Bronchial epithelial cell (primary cell): ENCODE results near the gene PHAF1. TPM values are rescaled to one million over a fixed set of nuclear protein-coding genes. Genes with fewer than 3 reads are reported as not detected.

Experiments
- DNase-seq: peaks from one replicate; pipeline ENCODE4 v3.0.0-alpha.2; 2010; ENCODE audit warnings: low read depth
- FAIRE-seq: peaks from 2 replicates; lab custom pipeline; 2011; peaks lifted over from hg19 to GRCh38; lab: Jason Lieb, UNC
- H3K27me3 ChIP-seq: 2 replicates; pipeline ENCODE4 v1.5.1; 2011; ENCODE audit warnings: low read length; ENCODE audit not compliant: control insufficient read depth, insufficient read depth
- H3K36me3 ChIP-seq: 2 replicates; pipeline ENCODE4 v1.5.1; 2011; ENCODE audit warnings: low read length; ENCODE audit not compliant: control insufficient read depth, insufficient read depth
- H3K4me3 ChIP-seq: 2 replicates; pipeline ENCODE4 v1.5.1; 2011; ENCODE audit warnings: mild to moderate bottlenecking, low read depth, low read length, control low read depth
- total RNA-seq: library from RNA; depleted of rRNA; stranded (reverse); fragments of >200 nt; gene quantifications from 2 replicates; pipeline ENCODE4 v1.2.1, GENCODE V29; 2014
- TF ChIP-seq, protein P1 (sequence below): IDR thresholded peaks from 2 replicates; pipeline ENCODE4 v1.5.1; 2011; ENCODE audit warnings: mild to moderate bottlenecking, moderate library complexity, low read length, control low read depth, inconsistent platforms; ENCODE audit not compliant: insufficient read depth, severe bottlenecking

The PHAF1 gene
- total RNA-seq, 1 donor from 2014 or later: 7.6 TPM

DNA sequence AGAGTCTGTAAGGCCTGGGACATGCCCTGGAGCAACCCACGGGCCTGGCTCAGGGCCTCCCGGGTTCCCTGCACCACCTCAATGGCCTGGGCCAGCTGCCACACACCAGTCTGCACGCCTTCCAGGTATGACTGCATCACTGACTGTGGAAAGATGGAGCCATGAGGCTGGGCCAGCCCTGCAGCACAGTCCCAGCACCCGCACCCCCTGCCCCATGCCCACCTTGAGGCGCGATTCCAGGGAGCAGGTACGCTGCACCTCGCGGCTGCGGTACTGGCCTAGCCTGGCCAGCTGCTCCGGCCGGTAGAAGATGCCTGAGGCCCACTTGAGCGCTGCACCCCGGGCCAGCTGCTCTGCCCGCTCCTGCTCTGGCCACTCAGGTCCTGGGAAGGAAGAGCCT is 79.1 kb downstream of the PHAF1 start:
- FAIRE-seq (no peak), DNase-seq (no peak)
- H3K27me3 ChIP-seq: no peaks in the 10 kb centered on the region
- TF ChIP-seq, protein P1, sequence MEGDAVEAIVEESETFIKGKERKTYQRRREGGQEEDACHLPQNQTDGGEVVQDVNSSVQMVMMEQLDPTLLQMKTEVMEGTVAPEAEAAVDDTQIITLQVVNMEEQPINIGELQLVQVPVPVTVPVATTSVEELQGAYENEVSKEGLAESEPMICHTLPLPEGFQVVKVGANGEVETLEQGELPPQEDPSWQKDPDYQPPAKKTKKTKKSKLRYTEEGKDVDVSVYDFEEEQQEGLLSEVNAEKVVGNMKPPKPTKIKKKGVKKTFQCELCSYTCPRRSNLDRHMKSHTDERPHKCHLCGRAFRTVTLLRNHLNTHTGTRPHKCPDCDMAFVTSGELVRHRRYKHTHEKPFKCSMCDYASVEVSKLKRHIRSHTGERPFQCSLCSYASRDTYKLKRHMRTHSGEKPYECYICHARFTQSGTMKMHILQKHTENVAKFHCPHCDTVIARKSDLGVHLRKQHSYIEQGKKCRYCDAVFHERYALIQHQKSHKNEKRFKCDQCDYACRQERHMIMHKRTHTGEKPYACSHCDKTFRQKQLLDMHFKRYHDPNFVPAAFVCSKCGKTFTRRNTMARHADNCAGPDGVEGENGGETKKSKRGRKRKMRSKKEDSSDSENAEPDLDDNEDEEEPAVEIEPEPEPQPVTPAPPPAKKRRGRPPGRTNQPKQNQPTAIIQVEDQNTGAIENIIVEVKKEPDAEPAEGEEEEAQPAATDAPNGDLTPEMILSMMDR: no peak
- H3K4me3 ChIP-seq: no peak overlapping the region
- H3K36me3 ChIP-seq: peaks cover 7% of the 10 kb centered on the region

GRCh38 chr16:67190041-67190440 is 80.3 kb downstream of the PHAF1 start, which contains the start of gene EXOC3L1:
Gene EXOC3L1, minus strand, starts transcription at chr16:67190136. Its CDS starts 460 bp downstream, at chr16:67189676.
- Histone ChIP-seq H3K36me3 (peaks cover 19% of the 10 kb centered on the region), H3K4me3 (no peak within 1 kb of the TSS), H3K27me3 (no peaks in the 10 kb centered on the region)
- DNase-seq: no peak
- TF ChIP-seq, protein P1: no peak
- no peak for FAIRE-seq

DNA sequence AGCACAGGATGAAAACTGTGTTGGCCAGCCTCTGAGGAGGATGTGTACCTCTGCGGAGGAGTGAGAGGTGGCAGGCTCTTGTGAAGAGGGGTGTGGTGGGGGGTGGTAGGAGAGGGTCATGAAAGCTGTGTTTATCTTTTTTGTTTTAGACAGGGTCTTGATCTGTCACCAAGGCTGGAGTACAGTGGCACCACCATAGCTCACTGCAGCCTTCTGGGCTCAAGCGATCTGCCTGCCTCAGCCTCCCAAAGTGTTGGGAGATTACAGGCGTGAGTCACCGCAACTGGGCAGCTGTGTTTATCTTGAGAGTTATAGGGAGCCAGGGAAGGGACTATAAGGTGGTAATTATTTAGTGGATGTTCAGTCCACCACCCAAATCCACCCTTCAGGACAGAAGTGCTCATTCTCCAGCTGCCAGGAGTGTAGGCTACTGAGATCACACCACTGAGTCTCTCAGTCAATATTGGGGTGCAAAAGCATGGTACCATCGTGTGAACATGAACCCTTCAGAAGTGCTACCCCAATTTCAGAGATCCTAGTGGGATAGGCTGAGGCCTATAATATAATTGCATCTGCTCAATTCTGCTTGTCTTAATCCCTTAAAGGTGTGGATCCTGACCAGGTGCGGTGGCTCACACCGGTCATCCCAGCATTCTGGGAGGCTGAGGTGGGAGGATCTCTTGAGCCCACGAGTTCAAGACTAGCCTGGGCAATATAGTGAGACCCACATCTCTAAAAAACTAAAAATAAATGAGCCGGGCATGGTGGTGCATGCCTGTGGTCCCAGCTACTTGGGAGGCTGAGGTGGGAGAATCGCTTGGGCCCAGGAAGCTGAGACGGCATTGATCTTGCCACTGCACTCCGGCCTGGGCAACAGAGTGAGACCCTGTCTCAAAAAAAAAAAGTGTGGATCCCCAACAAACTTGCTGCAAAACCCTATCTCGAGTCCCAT is 81.0 kb downstream of the PHAF1 start:
- H3K36me3 ChIP-seq: peaks cover 24% of the 10 kb centered on the region
- FAIRE-seq (no peak), DNase-seq (no peak)
- no peaks in the 10 kb centered on the region for H3K27me3 ChIP-seq
- TF ChIP-seq, protein P1: no peak
- no peak overlapping the region for H3K4me3 ChIP-seq

DNA sequence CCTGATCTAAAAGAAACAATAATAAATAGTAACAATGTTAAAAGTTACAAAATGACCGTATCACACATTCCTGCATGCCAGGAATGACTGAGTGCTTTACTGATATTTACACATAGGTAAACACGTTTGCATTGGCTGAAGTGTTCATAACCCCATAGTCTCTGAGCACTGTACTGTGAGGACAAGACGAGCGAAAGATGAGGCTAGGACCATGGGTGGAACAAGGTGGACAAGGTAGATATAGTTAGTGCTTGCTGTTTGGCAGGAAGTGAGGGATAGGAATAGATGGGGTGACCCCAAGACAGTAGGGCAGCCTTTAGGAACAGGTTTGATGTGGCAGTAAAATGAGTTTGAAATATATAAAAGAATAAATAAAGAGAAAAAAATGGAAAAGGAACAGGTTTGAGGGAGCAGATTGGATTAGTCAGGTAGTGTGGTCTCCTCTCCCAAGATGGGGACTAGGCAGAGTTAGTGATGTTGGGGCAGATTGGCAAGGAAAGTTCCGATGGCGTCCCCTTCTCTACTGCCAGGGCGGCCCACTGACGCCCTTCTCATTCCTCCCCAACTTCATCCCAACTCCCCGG is 81.8 kb downstream of the PHAF1 start:
- TF ChIP-seq, protein P1: no peak
- H3K4me3 ChIP-seq: peak overlapping the region; percentile 76

DNA sequence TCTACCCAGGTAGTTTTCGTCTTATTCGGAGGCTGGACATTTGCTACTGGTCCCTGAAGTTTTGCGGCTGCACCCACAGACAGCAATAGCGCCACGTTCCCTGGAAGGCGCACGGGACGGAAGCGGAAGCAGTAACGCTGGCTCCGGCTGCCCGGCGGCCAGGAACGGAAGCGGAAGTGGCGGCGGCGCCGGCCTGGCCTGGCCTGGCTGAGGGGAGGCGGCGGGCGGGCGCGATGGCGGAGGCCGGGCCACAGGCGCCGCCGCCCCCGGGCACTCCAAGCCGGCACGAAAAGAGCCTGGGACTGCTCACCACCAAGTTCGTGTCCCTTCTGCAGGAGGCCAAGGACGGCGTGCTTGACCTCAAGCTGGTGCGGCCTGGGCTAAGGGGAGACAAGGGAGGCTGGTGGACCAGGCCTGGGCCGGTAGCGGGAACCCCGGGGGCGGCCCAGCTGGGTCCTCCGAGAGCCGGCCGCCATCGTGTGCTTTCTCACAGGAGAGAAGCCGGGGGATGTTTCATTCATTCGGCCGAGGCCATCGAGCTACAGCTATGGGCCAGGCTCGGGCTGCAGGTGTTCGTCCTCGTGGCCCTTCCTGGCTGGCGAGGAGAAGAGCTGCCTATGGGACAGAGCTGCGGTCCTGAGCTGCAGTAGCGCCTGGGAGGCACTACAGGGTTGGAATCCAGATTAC is 82.4 kb downstream of the PHAF1 start, which contains the start of gene E2F4:
E2F4 (plus strand) TSS at position 161 of the 687 bp plus-strand sequence; CDS start at position 234, 73 bp downstream.
- DNase-seq (peak; percentile 75), FAIRE-seq (no peak)
- Histone ChIP-seq H3K36me3 (peaks cover 35% of the 10 kb centered on the region), H3K27me3 (no peaks in the 10 kb centered on the region), H3K4me3 (peak within 1 kb of the TSS; percentile 76)
- TF ChIP-seq, protein P1: no peak

More for the DNA sequence above, 81.8 kb downstream of the PHAF1 start:
- FAIRE-seq (no peak), DNase-seq (no peak)
- no peaks in the 10 kb centered on the region for H3K27me3 ChIP-seq
- peaks cover 30% of the 10 kb centered on the region for H3K36me3 ChIP-seq
